Lower lobe of right lung (tissue), 2 donors: ENCODE data around the gene LIN52. TPM values are rescaled to one million over a fixed set of nuclear protein-coding genes. Genes with fewer than 3 reads are reported as not detected.

ENCODE experiments used
- ATAC-seq, 2 donors: fragments of 200-7000 bp; cut with Tn5 transposase; one replicate each; pipeline ENCODE4 v1.9.1; 2020 to 2022; ENCODE audit warnings: mild to moderate bottlenecking in 2 of 2, moderate library complexity in 2 of 2
- DNase-seq: peaks from one replicate; pipeline ENCODE4 v3.0.0-alpha.2; 2020
- H3K27ac ChIP-seq: fragments of 200-600 bp; one replicate; pipeline ENCODE4 v1.8.0; 2022
- H3K27me3 ChIP-seq: fragments of 200-600 bp; one replicate; pipeline ENCODE4 v1.8.0; 2022; ENCODE audit warnings: low read depth
- H3K36me3 ChIP-seq: fragments of 200-600 bp; one replicate; pipeline ENCODE4 v1.8.0; 2022; ENCODE audit warnings: mild to moderate bottlenecking
- H3K4me1 ChIP-seq: fragments of 200-600 bp; one replicate; pipeline ENCODE4 v1.8.0; 2022
- H3K4me3 ChIP-seq: fragments of 200-600 bp; one replicate; pipeline ENCODE4 v1.8.0; 2022; ENCODE audit warnings: mild to moderate bottlenecking
- H3K9me3 ChIP-seq: fragments of 200-600 bp; one replicate; pipeline ENCODE4 v1.8.0; 2022
- CTCF ChIP-seq: fragments of 200-600 bp; IDR thresholded peaks from one replicate; pipeline ENCODE4 v1.8.0; 2022; ENCODE audit warnings: antibody characterized with exemption, mild to moderate bottlenecking
- intact Hi-C: fragments of 100-400 bp; cut with DNase I; formaldehyde crosslinking; loops from one replicate; pipeline ENCODE4 v1.11.0; 2022
- total RNA-seq: library from RNA; stranded (reverse); fragmentation: NEBNext Ultra II Directional; extraction: Animal tissue kit (Norgen Biotek cat#: 25700); gene quantifications from one replicate; pipeline ENCODE4 v1.2.1, GENCODE V29; 2021
- donor health status: DM: no; HTN: yes; CAD: no; lungs with severe emphysema.

LIN52 gene
- total RNA-seq, 1 donor from 2014 or later, result 7.9 TPM

- Histone ChIP-seq H3K36me3 (no peaks in the 10 kb centered on the region), H3K4me1 (peaks cover 23% of the 10 kb centered on the region), H3K4me3 (peak overlapping the region; percentile 42), H3K27me3 (peaks cover 89% of the 10 kb centered on the region), H3K9me3 (no peaks in the 10 kb centered on the region), H3K27ac (no peak overlapping the region)
- DNase-seq (no peak), ATAC-seq (peak; percentile 11 to 20)
- no peak for TF ChIP-seq CTCF
- intact Hi-C loops, result no loop called here
Measured at GRCh38 chr14:74240794-74241651, 156.3 kb downstream of the LIN52 start.

GRCh38 chr14:74241652-74242017, 156.9 kb downstream of the LIN52 start:
- no peaks in the 10 kb centered on the region for H3K9me3 ChIP-seq
- H3K4me3 ChIP-seq, result no peak overlapping the region
- no peaks in the 10 kb centered on the region for H3K36me3 ChIP-seq
- intact Hi-C loops, result no loop called here
- DNase-seq (no peak), ATAC-seq (no peak)
- H3K27ac ChIP-seq, result no peak overlapping the region
- peaks cover 23% of the 10 kb centered on the region for H3K4me1 ChIP-seq
- peaks cover 95% of the 10 kb centered on the region for H3K27me3 ChIP-seq
- TF ChIP-seq CTCF, result no peak

- H3K36me3 ChIP-seq, result no peaks in the 10 kb centered on the region
- H3K4me3 ChIP-seq, result no peak overlapping the region
- H3K27me3 ChIP-seq, result peaks cover 96% of the 10 kb centered on the region
- intact Hi-C loops, result no loop called here
- peaks cover 23% of the 10 kb centered on the region for H3K4me1 ChIP-seq
- no peak for TF ChIP-seq CTCF
- no peak for DNase-seq
- ATAC-seq, result no peak
- H3K9me3 ChIP-seq, result no peaks in the 10 kb centered on the region
- no peak overlapping the region for H3K27ac ChIP-seq
Measured at GRCh38 chr14:74242021-74242779, 157.4 kb downstream of the LIN52 start.

GRCh38 chr14:74242780-74243042, 158.0 kb downstream of the LIN52 start:
- DNase-seq (no peak), ATAC-seq (no peak)
- no peak for TF ChIP-seq CTCF
- H3K27ac ChIP-seq, result no peak overlapping the region
- no peak overlapping the region for H3K4me3 ChIP-seq
- H3K36me3 ChIP-seq, result no peaks in the 10 kb centered on the region
- no peaks in the 10 kb centered on the region for H3K9me3 ChIP-seq
- peaks cover 23% of the 10 kb centered on the region for H3K4me1 ChIP-seq
- H3K27me3 ChIP-seq, result peaks cover 95% of the 10 kb centered on the region
- intact Hi-C loops, result no loop called here

GRCh38 chr14:74243051-74243450, 158.3 kb downstream of the LIN52 start:
- ATAC-seq (no peak), DNase-seq (no peak)
- intact Hi-C loops, result no loop called here
- no peak overlapping the region for H3K4me3 ChIP-seq
- H3K27me3 ChIP-seq, result peaks cover 92% of the 10 kb centered on the region
- H3K27ac ChIP-seq, result no peak overlapping the region
- no peaks in the 10 kb centered on the region for H3K36me3 ChIP-seq
- no peaks in the 10 kb centered on the region for H3K9me3 ChIP-seq
- TF ChIP-seq CTCF, result no peak
- peaks cover 23% of the 10 kb centered on the region for H3K4me1 ChIP-seq
